Lung (tissue), 12 donors: ENCODE measurements around the gene TTYH2. TPM values are rescaled to one million over a fixed set of nuclear protein-coding genes. Genes with fewer than 3 reads are reported as not detected.

Experiments
- ATAC-seq: fragments of 200-7000 bp; cut with Tn5 transposase; one replicate; pipeline ENCODE4 v1.9.1; 2020; ENCODE audit warnings: moderate number of reproducible peaks; ENCODE audit not compliant: insufficient read depth, low FRiP score
- DNase-seq, 3 donors: peaks; one replicate each; pipeline ENCODE4 v3.0.0-alpha.2; 2013 to 2017
- H3K27ac ChIP-seq, 2 donors: one replicate each; pipeline ENCODE4 v1.5.1; 2013; ENCODE audit warnings: mild to moderate bottlenecking in 2 of 2, moderate library complexity in 2 of 2, control low read depth in 1 of 2, inconsistent platforms in 1 of 2, low read depth in 1 of 2, low read length in 1 of 2
- H3K27me3 ChIP-seq, 3 donors: one replicate each; pipeline ENCODE4 v1.5.1; 2013; ENCODE audit warnings: low read length in 2 of 3; ENCODE audit not compliant: control insufficient read depth in 3 of 3, insufficient read depth in 3 of 3
- H3K36me3 ChIP-seq, 4 donors: one replicate each; pipeline ENCODE4 v1.5.1; 2013; ENCODE audit warnings: low read length in 4 of 4, mild to moderate bottlenecking in 1 of 4, moderate library complexity in 1 of 4; ENCODE audit not compliant: control insufficient read depth in 4 of 4, insufficient read depth in 4 of 4
- H3K4me1 ChIP-seq, 5 donors: one replicate each; pipeline ENCODE4 v1.5.1; 2013; ENCODE audit warnings: low read length in 5 of 5, mild to moderate bottlenecking in 2 of 5, moderate library complexity in 1 of 5; ENCODE audit not compliant: control insufficient read depth in 5 of 5, insufficient read depth in 5 of 5
- H3K4me3 ChIP-seq: one replicate; pipeline ENCODE4 v1.5.1; 2013; ENCODE audit warnings: mild to moderate bottlenecking, control low read depth, moderate library complexity
- H3K9ac ChIP-seq, 2 donors: one replicate each; pipeline ENCODE4 v1.5.1; 2013; ENCODE audit warnings: low read length in 2 of 2, control low read depth in 1 of 2; ENCODE audit not compliant: insufficient read depth in 1 of 2
- H3K9me3 ChIP-seq, 4 donors: one replicate each; pipeline ENCODE4 v1.5.1; 2013; ENCODE audit warnings: low read length in 3 of 4, mild to moderate bottlenecking in 1 of 4, moderate library complexity in 1 of 4; ENCODE audit not compliant: control insufficient read depth in 4 of 4, insufficient read depth in 3 of 4
- WGBS, 2 donors: extraction: QIAGEN DNeasy Blood & Tissue Kit; methylation state at CpG; one replicate each; pipeline ENCODE4 v1.1.7; 2013; 5-methylcytosine and 5-hydroxymethylcytosine counted together
- polyA plus RNA-seq, 2 donors: library from polyadenylated mRNA; stranded (reverse); fragments of 200-250 nt; gene quantifications; one replicate each; pipeline ENCODE4 v1.2.1, GENCODE V29; 2013
- total RNA-seq, 2 donors: library from RNA; depleted of rRNA in 1 of 2; stranded (reverse); fragments of >200 nt in 1 of 2; gene quantifications; one replicate each; pipeline ENCODE4 v1.2.1, GENCODE V29; 2014 to 2021
- TF ChIP-seq, protein P1 (sequence below): IDR thresholded peaks from 2 replicates; pipeline ENCODE4 v1.5.1; 2012; ENCODE audit warnings: mild to moderate bottlenecking; ENCODE audit errors: control extremely low read depth, extremely low read depth
- donor health status: control.
- donor health status: control.
- donor health status: Bipolar disorder and iron deficiency.
- donor health status: healthy.
- donor health status: DM: yes; HTN: yes; CAD: no.

The TTYH2 gene
- total and polyA plus RNA-seq, 4 donors = 2.3 to 10.6 (median 5.4) TPM

DNA sequence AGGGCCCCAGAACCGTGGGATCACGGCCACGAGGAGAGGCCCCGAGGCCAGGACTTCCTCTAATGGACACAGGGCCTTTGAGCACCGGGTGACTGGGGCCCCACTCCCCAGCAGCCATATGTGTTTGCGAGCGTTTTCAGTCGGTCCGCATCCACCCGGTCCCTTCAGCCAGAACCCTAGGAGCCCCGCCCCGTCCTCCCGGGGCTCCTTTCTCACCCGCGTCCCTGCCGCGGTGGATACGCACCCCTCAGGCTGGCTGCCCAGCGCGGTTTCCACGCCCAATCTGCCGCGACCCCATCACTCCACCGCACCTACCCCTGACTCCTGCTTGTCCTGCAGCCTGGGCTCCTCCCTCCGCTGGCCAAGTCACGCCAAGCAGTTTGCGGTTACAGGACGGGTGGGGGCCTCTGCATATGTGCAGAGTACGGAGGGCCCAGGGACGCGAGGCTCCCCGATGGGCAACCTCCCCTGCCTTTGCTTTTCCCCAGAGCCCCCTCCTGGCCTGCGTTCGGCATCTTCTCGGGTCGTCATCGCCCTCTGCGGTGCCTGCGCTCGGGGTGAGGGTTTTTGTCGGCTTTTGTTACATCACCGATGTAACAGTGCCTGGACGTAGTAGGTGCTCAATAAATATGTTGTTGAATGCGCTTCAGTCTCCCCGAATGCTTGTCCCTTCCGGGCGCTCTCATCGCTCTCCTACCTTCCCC lies 1.0 kb upstream of the TTYH2 start:
- peaks cover 11 to 23% (median 16%) of the 10 kb centered on the region in 4 donors for H3K36me3 ChIP-seq
- WGBS, 2 donors = 3% methylated on average over 48 of the region's 48 CpGs
- peak overlapping the region in 1 of 2 donors; percentile 20 for H3K9ac ChIP-seq
- no peaks in the 10 kb centered on the region for H3K9me3 ChIP-seq
- ATAC-seq = peak; percentile 11
- TF ChIP-seq, protein P1, sequence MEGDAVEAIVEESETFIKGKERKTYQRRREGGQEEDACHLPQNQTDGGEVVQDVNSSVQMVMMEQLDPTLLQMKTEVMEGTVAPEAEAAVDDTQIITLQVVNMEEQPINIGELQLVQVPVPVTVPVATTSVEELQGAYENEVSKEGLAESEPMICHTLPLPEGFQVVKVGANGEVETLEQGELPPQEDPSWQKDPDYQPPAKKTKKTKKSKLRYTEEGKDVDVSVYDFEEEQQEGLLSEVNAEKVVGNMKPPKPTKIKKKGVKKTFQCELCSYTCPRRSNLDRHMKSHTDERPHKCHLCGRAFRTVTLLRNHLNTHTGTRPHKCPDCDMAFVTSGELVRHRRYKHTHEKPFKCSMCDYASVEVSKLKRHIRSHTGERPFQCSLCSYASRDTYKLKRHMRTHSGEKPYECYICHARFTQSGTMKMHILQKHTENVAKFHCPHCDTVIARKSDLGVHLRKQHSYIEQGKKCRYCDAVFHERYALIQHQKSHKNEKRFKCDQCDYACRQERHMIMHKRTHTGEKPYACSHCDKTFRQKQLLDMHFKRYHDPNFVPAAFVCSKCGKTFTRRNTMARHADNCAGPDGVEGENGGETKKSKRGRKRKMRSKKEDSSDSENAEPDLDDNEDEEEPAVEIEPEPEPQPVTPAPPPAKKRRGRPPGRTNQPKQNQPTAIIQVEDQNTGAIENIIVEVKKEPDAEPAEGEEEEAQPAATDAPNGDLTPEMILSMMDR = no peak
- no peaks in the 10 kb centered on the region for H3K27me3 ChIP-seq
- DNase-seq = peak in 1 of 3 donors; percentile 39
- H3K27ac ChIP-seq = peak overlapping the region; percentile 60 to 91
- H3K4me1 ChIP-seq = peaks cover 4 to 35% (median 9%) of the 10 kb centered on the region in 5 donors
- H3K4me3 ChIP-seq = peak overlapping the region; percentile 34

DNA sequence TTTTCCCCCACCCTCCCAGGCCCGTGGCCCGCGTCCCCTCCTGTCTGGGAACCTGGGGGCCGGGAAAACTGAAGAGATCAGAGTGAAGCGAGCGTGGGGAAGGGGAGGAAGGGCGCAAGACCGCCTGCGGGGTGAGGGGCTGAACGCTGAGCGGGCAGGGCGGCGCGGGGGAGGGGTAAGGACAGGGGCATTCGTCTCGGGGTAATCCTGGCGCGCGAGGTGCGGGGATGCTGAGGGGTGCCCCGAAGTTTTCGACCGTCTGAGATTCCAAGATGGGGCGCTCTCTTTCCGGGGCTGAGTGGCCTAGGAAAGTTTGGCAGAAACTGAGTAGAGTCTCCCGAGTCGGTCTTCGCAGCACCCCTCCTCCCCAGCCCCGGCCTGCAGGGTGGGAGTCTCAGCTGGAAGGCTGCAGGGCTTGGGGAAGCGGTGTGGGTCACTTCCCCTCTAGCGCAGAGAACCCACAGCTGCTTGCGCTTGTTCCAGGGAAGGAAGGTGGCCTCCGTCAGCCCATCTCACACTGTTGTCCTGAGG lies 555 bp downstream of the TTYH2 start:
- Histone ChIP-seq H3K9ac (no peak overlapping the region), H3K27ac (peak overlapping the region in 1 of 2 donors; percentile 88), H3K27me3 (no peaks in the 10 kb centered on the region), H3K9me3 (no peaks in the 10 kb centered on the region), H3K4me3 (no peak overlapping the region), H3K4me1 (peaks cover 4 to 35% (median 9%) of the 10 kb centered on the region in 5 donors), H3K36me3 (peaks cover 5 to 12% (median 9%) of the 10 kb centered on the region in 4 donors)
- DNase-seq (peak; percentile 62 to 82 (median 70)), ATAC-seq (no peak)
- TF ChIP-seq, protein P1 = no peak
- 4 to 8% methylated on average over 30 to 33 of the region's 33 CpGs for WGBS, 2 donors

GRCh38 chr17:74214484-74215341 lies 1.3 kb downstream of the TTYH2 start:
- no peak for DNase-seq
- no peaks in the 10 kb centered on the region for H3K27me3 ChIP-seq
- ATAC-seq = no peak
- H3K4me1 ChIP-seq = peaks cover 4 to 35% (median 9%) of the 10 kb centered on the region in 5 donors
- H3K27ac ChIP-seq = peak overlapping the region in 1 of 2 donors; percentile 88
- H3K4me3 ChIP-seq = no peak overlapping the region
- H3K9ac ChIP-seq = no peak overlapping the region
- 73 to 80% methylated on average over 16 of the region's 16 CpGs for WGBS, 2 donors
- TF ChIP-seq, protein P1 = no peak
- H3K9me3 ChIP-seq = no peaks in the 10 kb centered on the region
- peaks cover 0 to 7% (median 6%) of the 10 kb centered on the region in 4 donors for H3K36me3 ChIP-seq
